Activated T-helper 17 cell treated with anti-CD3 and anti-CD28 coated beads, Interleukin-2, amount 50 U/mL, for 72 hours (primary cell): ENCODE measurements around the gene EMC1. TPM values are rescaled to one million over a fixed set of nuclear protein-coding genes. Genes with fewer than 3 reads are reported as not detected.
"Not testable (repeated sequence)": the region's sequence is repeated elsewhere in the genome, so short reads cannot be mapped to it uniquely, and the experiment has no call there.

ENCODE experiments used
- ATAC-seq: fragments of 150-1000 bp; cut with Tn5 transposase; replicated peaks from 2 replicates; pipeline ENCODE4 v1.10.0; 2021; ENCODE audit warnings: mild to moderate bottlenecking, moderate library complexity
- H3K27ac Mint-ChIP-seq: one replicate; pipeline ENCODE4 v1.8.0; 2022; ENCODE audit warnings: mixed read lengths
- H3K27me3 Mint-ChIP-seq: one replicate; pipeline ENCODE4 v1.8.0; 2022; ENCODE audit warnings: mixed read lengths
- H3K36me3 Mint-ChIP-seq: one replicate; pipeline ENCODE4 v1.8.0; 2022; ENCODE audit warnings: low read depth, mild to moderate bottlenecking, mixed read lengths
- H3K4me1 Mint-ChIP-seq: one replicate; pipeline ENCODE4 v1.8.0; 2022; ENCODE audit warnings: mixed read lengths
- H3K4me3 Mint-ChIP-seq: one replicate; pipeline ENCODE4 v1.8.0; 2022; ENCODE audit warnings: mild to moderate bottlenecking, mixed read lengths
- H3K9me3 Mint-ChIP-seq: one replicate; pipeline ENCODE4 v1.8.0; 2022; ENCODE audit warnings: mixed read lengths
- total RNA-seq, 2 donors: library from RNA; stranded (reverse); gene quantifications; one replicate each; pipeline ENCODE4 v1.2.3, GENCODE V29; 2022

Gene EMC1
- total RNA-seq, 2 donors from 2014 or later: 41.1 to 51.9 TPM

- Mint-ChIP-seq H3K36me3 (peaks cover 6% of the 10 kb centered on the region), H3K4me3 (no peak overlapping the region), H3K27ac (no peak overlapping the region), H3K27me3 (peaks cover 11% of the 10 kb centered on the region), H3K4me1 (no peaks in the 10 kb centered on the region), H3K9me3 (peaks cover 3% of the 10 kb centered on the region)
- ATAC-seq: no peak
Measured at GRCh38 chr1:19272064-19272463, 20.7 kb upstream of the EMC1 start.

GRCh38 chr1:19270343-19270730 lies 19.0 kb upstream of the EMC1 start:
- not testable (repeated sequence) for H3K9me3 Mint-ChIP-seq, H3K4me3 Mint-ChIP-seq, ATAC-seq, H3K27ac Mint-ChIP-seq, H3K4me1 Mint-ChIP-seq, H3K36me3 Mint-ChIP-seq
- peaks cover 11% of the 10 kb centered on the region for H3K27me3 Mint-ChIP-seq

GRCh38 chr1:19269427-19270342 lies 18.4 kb upstream of the EMC1 start:
- H3K9me3 Mint-ChIP-seq, H3K4me1 Mint-ChIP-seq, H3K27ac Mint-ChIP-seq, ATAC-seq, H3K36me3 Mint-ChIP-seq, H3K4me3 Mint-ChIP-seq: not testable (repeated sequence)
- H3K27me3 Mint-ChIP-seq: peaks cover 11% of the 10 kb centered on the region

GRCh38 chr1:19268445-19268844 lies 17.1 kb upstream of the EMC1 start:
- no peak for ATAC-seq
- Mint-ChIP-seq H3K9me3 (no peaks in the 10 kb centered on the region), H3K4me1 (no peaks in the 10 kb centered on the region), H3K36me3 (peaks cover 6% of the 10 kb centered on the region), H3K27me3 (peaks cover 10% of the 10 kb centered on the region), H3K27ac (no peak overlapping the region), H3K4me3 (no peak overlapping the region)

- no peaks in the 10 kb centered on the region for H3K27me3 Mint-ChIP-seq
- no peaks in the 10 kb centered on the region for H3K9me3 Mint-ChIP-seq
- H3K36me3 Mint-ChIP-seq: peaks cover 37% of the 10 kb centered on the region
- H3K27ac Mint-ChIP-seq: no peak overlapping the region
- no peak overlapping the region for H3K4me3 Mint-ChIP-seq
- no peak for ATAC-seq
- H3K4me1 Mint-ChIP-seq: peaks cover under 1% of the 10 kb centered on the region
Measured at GRCh38 chr1:19262744-19263143, 11.4 kb upstream of the EMC1 start.

- no peak for ATAC-seq
- no peaks in the 10 kb centered on the region for H3K9me3 Mint-ChIP-seq
- no peak overlapping the region for H3K27ac Mint-ChIP-seq
- H3K36me3 Mint-ChIP-seq: peaks cover 44% of the 10 kb centered on the region
- no peak overlapping the region for H3K4me3 Mint-ChIP-seq
- H3K27me3 Mint-ChIP-seq: no peaks in the 10 kb centered on the region
- H3K4me1 Mint-ChIP-seq: peaks cover 7% of the 10 kb centered on the region
Measured at GRCh38 chr1:19262047-19262446, 10.7 kb upstream of the EMC1 start.

GRCh38 chr1:19260211-19261138 lies 9.2 kb upstream of the EMC1 start:
- peaks cover 19% of the 10 kb centered on the region for H3K4me1 Mint-ChIP-seq
- no peak for ATAC-seq
- H3K36me3 Mint-ChIP-seq: peaks cover 60% of the 10 kb centered on the region
- peak overlapping the region; percentile 10 for H3K27ac Mint-ChIP-seq
- H3K9me3 Mint-ChIP-seq: no peaks in the 10 kb centered on the region
- no peaks in the 10 kb centered on the region for H3K27me3 Mint-ChIP-seq
- no peak overlapping the region for H3K4me3 Mint-ChIP-seq

GRCh38 chr1:19258353-19258752 lies 7.0 kb upstream of the EMC1 start:
- ATAC-seq: no peak
- peak overlapping the region; percentile 96 for H3K4me3 Mint-ChIP-seq
- H3K4me1 Mint-ChIP-seq: peaks cover 24% of the 10 kb centered on the region

GRCh38 chr1:19257178-19257914 lies 6.0 kb upstream of the EMC1 start:
- H3K27ac Mint-ChIP-seq: peak overlapping the region; percentile 94
- peak; percentile 89 for ATAC-seq
- H3K9me3 Mint-ChIP-seq: no peaks in the 10 kb centered on the region
- peaks cover 30% of the 10 kb centered on the region for H3K4me1 Mint-ChIP-seq
- peaks cover 91% of the 10 kb centered on the region for H3K36me3 Mint-ChIP-seq
- H3K27me3 Mint-ChIP-seq: no peaks in the 10 kb centered on the region
- peak overlapping the region; percentile 96 for H3K4me3 Mint-ChIP-seq

More at GRCh38 chr1:19258353-19258752, 7.0 kb upstream of the EMC1 start:
- H3K27ac Mint-ChIP-seq: peak overlapping the region; percentile 94
- no peaks in the 10 kb centered on the region for H3K9me3 Mint-ChIP-seq
- peaks cover 81% of the 10 kb centered on the region for H3K36me3 Mint-ChIP-seq
- H3K27me3 Mint-ChIP-seq: no peaks in the 10 kb centered on the region

- Mint-ChIP-seq H3K4me3 (peak overlapping the region; percentile 96), H3K36me3 (peaks cover 99% of the 10 kb centered on the region), H3K27ac (peak overlapping the region; percentile 94), H3K4me1 (peaks cover 30% of the 10 kb centered on the region)
- ATAC-seq, H3K27me3 Mint-ChIP-seq, H3K9me3 Mint-ChIP-seq: not testable (repeated sequence)
Measured at GRCh38 chr1:19256301-19256700, 5.0 kb upstream of the EMC1 start.

GRCh38 chr1:19255288-19255687 lies 4.0 kb upstream of the EMC1 start:
- H3K27ac Mint-ChIP-seq: peak overlapping the region; percentile 97
- H3K4me3 Mint-ChIP-seq: peak overlapping the region; percentile 96
- peaks cover 36% of the 10 kb centered on the region for H3K4me1 Mint-ChIP-seq
- no peaks in the 10 kb centered on the region for H3K27me3 Mint-ChIP-seq
- H3K36me3 Mint-ChIP-seq: peaks cover 99% of the 10 kb centered on the region
- no peak for ATAC-seq
- H3K9me3 Mint-ChIP-seq: no peaks in the 10 kb centered on the region

- H3K27me3 Mint-ChIP-seq: no peaks in the 10 kb centered on the region
- no peaks in the 10 kb centered on the region for H3K9me3 Mint-ChIP-seq
- H3K4me3 Mint-ChIP-seq: peak overlapping the region; percentile 96
- peak overlapping the region; percentile 97 for H3K27ac Mint-ChIP-seq
- no peak for ATAC-seq
- peaks cover 94% of the 10 kb centered on the region for H3K36me3 Mint-ChIP-seq
- peaks cover 38% of the 10 kb centered on the region for H3K4me1 Mint-ChIP-seq
Measured at GRCh38 chr1:19254416-19254815, 3.1 kb upstream of the EMC1 start.

- Mint-ChIP-seq H3K36me3 (peaks cover 72% of the 10 kb centered on the region), H3K4me3 (peak overlapping the region; percentile 96), H3K4me1 (peaks cover 22% of the 10 kb centered on the region), H3K27me3 (no peaks in the 10 kb centered on the region), H3K9me3 (no peaks in the 10 kb centered on the region), H3K27ac (peak overlapping the region; percentile 97)
- ATAC-seq: no peak
Measured at GRCh38 chr1:19250629-19251304, 557 bp downstream of the EMC1 start.
